ENCODE results near the gene WNT9A.
"Not testable (repeated sequence)": the region's sequence is repeated elsewhere in the genome, so short reads cannot be mapped to it uniquely, and the experiment has no call there.

WNT9A gene

DNA sequence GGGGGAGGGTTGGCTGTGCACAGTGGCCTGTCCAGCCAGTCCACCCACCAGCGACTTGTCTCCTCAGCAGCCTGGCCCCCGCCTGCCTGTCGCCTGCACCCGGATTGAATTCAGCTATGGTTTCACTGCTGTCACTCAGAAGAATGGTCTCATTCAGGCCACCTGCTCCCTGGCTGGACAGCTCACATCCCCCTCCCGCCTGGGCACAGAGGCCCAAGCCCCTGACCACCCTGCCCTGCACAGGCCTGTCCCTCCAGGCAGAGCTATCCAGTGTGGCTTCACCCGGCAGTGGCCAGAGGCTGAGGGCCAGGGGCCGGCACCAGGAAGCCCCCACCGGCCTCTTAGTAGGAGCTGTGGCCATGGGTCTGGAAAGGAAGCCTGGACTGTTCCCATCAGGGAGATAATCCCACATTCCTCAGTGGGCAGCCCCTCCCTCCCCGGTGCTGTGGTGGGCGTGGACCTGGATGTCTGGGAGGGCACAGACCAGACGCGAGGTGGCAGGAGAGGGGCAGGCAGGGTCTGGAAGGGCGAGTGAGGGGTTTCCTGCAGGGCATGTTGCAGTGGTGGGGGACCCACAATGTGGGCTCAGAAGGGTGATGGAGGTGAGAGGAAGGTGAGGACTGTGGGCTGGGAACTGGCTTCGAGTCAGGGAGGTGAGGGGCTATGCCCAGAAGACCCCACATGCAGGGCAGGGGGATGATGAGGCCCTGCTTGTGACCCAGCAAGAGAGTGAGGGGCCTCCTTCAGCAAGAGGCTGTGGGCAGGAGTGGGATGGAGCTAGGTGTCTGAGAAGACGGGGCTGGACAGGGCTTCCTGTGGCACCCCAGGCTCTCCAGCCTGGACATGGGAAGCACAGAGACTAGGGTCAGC, 30.4 kb downstream of the WNT9A start:
- Histone ChIP-seq H3K27me3 (ENCODE audit: control insufficient read depth in 1 of 2, insufficient read depth in 2 of 2, low read length in 2 of 2) (no peaks in the 10 kb centered on the region), H3K4me1 (ENCODE audit: insufficient read depth, low read length) (peaks cover 7% of the 10 kb centered on the region), H3K4me3 (ENCODE audit: low read depth in 1 of 2, low read length in 2 of 2) (no peak overlapping the region), H3K36me3 (ENCODE audit: insufficient read depth, low read length) (peaks cover 11% of the 10 kb centered on the region), H3K27ac (ENCODE audit: low read depth, low read length) (no peak overlapping the region), H3K9ac (ENCODE audit: low read length) (no peak overlapping the region), H3K9me3 (ENCODE audit: low read length) (no peaks in the 10 kb centered on the region)

DNA sequence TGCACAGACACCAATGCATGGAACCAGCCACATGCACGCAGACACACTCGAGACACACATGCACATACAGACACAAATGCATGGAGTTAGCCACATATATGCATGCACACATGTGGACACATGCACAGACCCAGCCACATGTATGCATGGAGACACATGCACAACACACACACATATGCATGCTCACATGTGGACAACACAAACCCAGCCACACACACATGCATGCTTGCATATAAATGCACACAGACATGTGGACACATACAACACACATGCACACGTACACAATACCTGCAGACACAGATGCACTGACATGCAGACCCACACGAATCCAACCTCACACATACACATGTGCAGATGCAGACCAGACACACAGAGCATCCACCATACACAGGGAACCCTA, 31.1 kb downstream of the WNT9A start:
- Histone ChIP-seq H3K9ac (ENCODE audit: low read length) (no peak overlapping the region), H3K36me3 (ENCODE audit: insufficient read depth, low read length) (peaks cover 10% of the 10 kb centered on the region), H3K27ac (ENCODE audit: low read depth, low read length) (no peak overlapping the region), H3K27me3 (ENCODE audit: control insufficient read depth in 1 of 2, insufficient read depth in 2 of 2, low read length in 2 of 2) (no peaks in the 10 kb centered on the region), H3K4me3 (ENCODE audit: low read depth in 1 of 2, low read length in 2 of 2) (no peak overlapping the region), H3K4me1 (ENCODE audit: insufficient read depth, low read length) (peaks cover 7% of the 10 kb centered on the region), H3K9me3 (ENCODE audit: low read length) (no peaks in the 10 kb centered on the region)

- peaks cover 11% of the 10 kb centered on the region for H3K4me1 ChIP-seq (ENCODE audit: insufficient read depth, low read length)
- no peak overlapping the region for H3K27ac ChIP-seq (ENCODE audit: low read depth, low read length)
- no peak overlapping the region for H3K9ac ChIP-seq (ENCODE audit: low read length)
- H3K9me3 ChIP-seq (ENCODE audit: low read length): no peaks in the 10 kb centered on the region
- no peaks in the 10 kb centered on the region for H3K27me3 ChIP-seq (ENCODE audit: control insufficient read depth in 1 of 2, insufficient read depth in 2 of 2, low read length in 2 of 2)
- peaks cover 2% of the 10 kb centered on the region for H3K36me3 ChIP-seq (ENCODE audit: insufficient read depth, low read length)
- H3K4me3 ChIP-seq (ENCODE audit: low read depth in 1 of 2, low read length in 2 of 2): no peak overlapping the region
Measured at GRCh38 chr1:227915564-227916553, 31.9 kb downstream of the WNT9A start.

DNA sequence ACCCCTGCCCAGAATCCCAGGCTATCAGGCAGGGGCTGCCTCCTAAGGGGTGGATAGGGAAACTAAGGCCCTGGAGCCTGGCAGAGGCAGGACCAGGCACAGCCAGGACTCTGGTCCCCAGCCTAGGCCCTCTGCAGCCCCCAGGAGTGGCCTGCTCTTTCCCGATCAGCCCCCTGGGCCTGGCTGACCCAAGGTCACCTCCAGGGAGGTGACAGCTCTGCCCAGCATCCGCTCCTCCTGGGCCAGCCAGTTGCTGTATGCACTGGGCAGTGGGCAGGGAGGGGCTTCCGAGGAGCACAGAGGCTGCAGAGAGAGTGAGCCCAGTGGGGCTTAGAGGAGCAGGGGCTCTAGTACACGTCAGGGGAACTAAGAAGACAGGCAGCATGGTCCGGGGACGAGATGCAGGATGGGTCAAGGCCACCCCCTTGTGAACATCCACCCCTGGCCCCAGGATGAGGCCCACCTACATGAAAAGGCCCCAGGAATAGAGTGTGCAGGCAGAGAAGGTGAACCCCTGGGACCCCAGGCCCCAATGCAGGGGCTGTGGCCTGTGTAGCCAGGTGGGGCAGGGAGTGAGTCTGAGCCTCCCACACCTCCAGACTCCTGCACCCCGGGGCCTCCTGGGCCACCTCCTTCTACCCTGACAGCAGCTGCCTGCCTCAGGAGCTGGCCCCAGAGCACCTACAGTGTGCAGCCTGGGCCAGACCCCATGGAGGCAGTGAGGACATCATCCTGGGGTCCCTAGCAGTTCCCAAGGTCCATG, 32.8 kb downstream of the WNT9A start:
- Histone ChIP-seq H3K4me3 (ENCODE audit: low read depth in 1 of 2, low read length in 2 of 2) (no peak overlapping the region), H3K4me1 (ENCODE audit: insufficient read depth, low read length) (peaks cover 12% of the 10 kb centered on the region), H3K36me3 (ENCODE audit: insufficient read depth, low read length) (no peaks in the 10 kb centered on the region), H3K27me3 (ENCODE audit: control insufficient read depth in 1 of 2, insufficient read depth in 2 of 2, low read length in 2 of 2) (no peaks in the 10 kb centered on the region), H3K27ac (ENCODE audit: low read depth, low read length) (no peak overlapping the region), H3K9me3 (ENCODE audit: low read length) (no peaks in the 10 kb centered on the region), H3K9ac (ENCODE audit: low read length) (no peak overlapping the region)

- Histone ChIP-seq H3K4me1 (ENCODE audit: insufficient read depth, low read length) (peaks cover 12% of the 10 kb centered on the region), H3K9ac (ENCODE audit: low read length) (no peak overlapping the region), H3K9me3 (ENCODE audit: low read length) (no peaks in the 10 kb centered on the region), H3K27ac (ENCODE audit: low read depth, low read length) (no peak overlapping the region), H3K4me3 (ENCODE audit: low read depth in 1 of 2, low read length in 2 of 2) (no peak overlapping the region), H3K27me3 (ENCODE audit: control insufficient read depth in 1 of 2, insufficient read depth in 2 of 2, low read length in 2 of 2) (no peaks in the 10 kb centered on the region), H3K36me3 (ENCODE audit: insufficient read depth, low read length) (no peaks in the 10 kb centered on the region)
Measured at GRCh38 chr1:227913764-227914721, 33.7 kb downstream of the WNT9A start.

DNA sequence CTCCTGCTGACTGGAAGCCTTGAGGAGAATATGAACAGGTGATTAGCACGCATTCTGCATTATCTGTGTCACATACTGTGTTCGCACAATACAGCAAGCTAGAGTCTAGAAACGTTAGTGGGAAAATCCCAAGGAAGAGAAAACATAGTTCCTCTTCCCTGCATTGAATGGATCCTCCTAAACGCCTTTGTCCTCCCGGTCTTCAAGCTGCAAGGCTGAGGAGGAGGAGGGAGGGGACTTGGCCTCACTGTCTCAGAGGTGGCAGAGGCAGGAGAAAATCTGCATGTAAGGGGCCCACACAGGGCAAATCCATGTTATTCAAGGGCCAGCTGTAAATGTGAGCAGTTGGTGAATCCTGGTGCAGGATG, 34.4 kb downstream of the WNT9A start:
- Histone ChIP-seq H3K36me3 (ENCODE audit: insufficient read depth, low read length) (no peaks in the 10 kb centered on the region), H3K27me3 (ENCODE audit: control insufficient read depth in 1 of 2, insufficient read depth in 2 of 2, low read length in 2 of 2) (no peaks in the 10 kb centered on the region), H3K4me3 (ENCODE audit: low read depth in 1 of 2, low read length in 2 of 2) (no peak overlapping the region), H3K9me3 (ENCODE audit: low read length) (no peaks in the 10 kb centered on the region), H3K4me1 (ENCODE audit: insufficient read depth, low read length) (peaks cover 12% of the 10 kb centered on the region), H3K27ac (ENCODE audit: low read depth, low read length) (no peak overlapping the region), H3K9ac (ENCODE audit: low read length) (no peak overlapping the region)

GRCh38 chr1:227912866-227913265, 34.9 kb downstream of the WNT9A start:
- H3K9me3 ChIP-seq (ENCODE audit: low read length): no peaks in the 10 kb centered on the region
- no peaks in the 10 kb centered on the region for H3K36me3 ChIP-seq (ENCODE audit: insufficient read depth, low read length)
- no peak overlapping the region for H3K27ac ChIP-seq (ENCODE audit: low read depth, low read length)
- no peak overlapping the region for H3K4me3 ChIP-seq (ENCODE audit: low read depth in 1 of 2, low read length in 2 of 2)
- no peak overlapping the region for H3K9ac ChIP-seq (ENCODE audit: low read length)
- H3K4me1 ChIP-seq (ENCODE audit: insufficient read depth, low read length): peaks cover 12% of the 10 kb centered on the region
- no peaks in the 10 kb centered on the region for H3K27me3 ChIP-seq (ENCODE audit: control insufficient read depth in 1 of 2, insufficient read depth in 2 of 2, low read length in 2 of 2)

- no peak overlapping the region for H3K9ac ChIP-seq (ENCODE audit: low read length)
- peaks cover 6% of the 10 kb centered on the region for H3K4me1 ChIP-seq (ENCODE audit: insufficient read depth, low read length)
- H3K27me3 ChIP-seq (ENCODE audit: control insufficient read depth in 1 of 2, insufficient read depth in 2 of 2, low read length in 2 of 2): no peaks in the 10 kb centered on the region
- no peaks in the 10 kb centered on the region for H3K36me3 ChIP-seq (ENCODE audit: insufficient read depth, low read length)
- H3K27ac ChIP-seq (ENCODE audit: low read depth, low read length): no peak overlapping the region
- no peaks in the 10 kb centered on the region for H3K9me3 ChIP-seq (ENCODE audit: low read length)
- H3K4me3 ChIP-seq (ENCODE audit: low read depth in 1 of 2, low read length in 2 of 2): no peak overlapping the region
Measured at GRCh38 chr1:227911376-227911775, 36.4 kb downstream of the WNT9A start.

DNA sequence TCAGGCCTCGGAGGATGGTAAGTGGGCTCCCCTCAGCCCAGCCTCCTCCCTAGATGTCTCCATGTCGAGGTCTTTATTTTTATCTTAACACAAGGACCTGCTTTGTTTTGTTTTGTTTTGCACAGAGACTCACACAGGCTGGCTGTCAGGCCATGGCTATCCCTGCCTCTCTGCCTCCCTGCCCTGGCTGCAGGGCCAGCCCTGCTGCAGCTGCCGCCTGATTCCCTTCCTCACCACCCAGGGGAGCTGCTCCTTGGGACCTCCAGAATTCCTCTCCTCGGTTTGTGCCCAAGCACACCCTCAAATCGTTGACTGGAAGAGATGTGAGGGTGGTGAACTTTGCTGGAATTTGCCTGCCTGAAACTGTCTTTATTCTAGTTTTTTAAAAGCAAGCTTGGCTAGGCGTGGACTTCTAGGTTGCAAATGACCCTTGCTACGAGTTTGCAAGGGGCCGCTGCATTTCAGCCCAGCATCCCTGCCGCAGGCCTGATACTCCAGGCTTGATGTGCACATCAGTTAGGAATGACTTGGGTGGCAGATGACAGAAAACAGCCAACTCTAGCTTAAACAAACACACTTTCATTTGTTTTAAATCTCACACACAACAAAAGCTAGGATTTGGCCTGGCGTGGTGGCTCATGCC, 37.1 kb downstream of the WNT9A start:
- H3K9ac ChIP-seq (ENCODE audit: low read length): no peak overlapping the region
- H3K36me3 ChIP-seq (ENCODE audit: insufficient read depth, low read length): no peaks in the 10 kb centered on the region

GRCh38 chr1:227909923-227910328, 37.8 kb downstream of the WNT9A start:
- not testable (repeated sequence) for H3K4me1 ChIP-seq (ENCODE audit: insufficient read depth, low read length); H3K9ac ChIP-seq (ENCODE audit: low read length); H3K27ac ChIP-seq (ENCODE audit: low read depth, low read length); H3K9me3 ChIP-seq (ENCODE audit: low read length); H3K36me3 ChIP-seq (ENCODE audit: insufficient read depth, low read length); H3K4me3 ChIP-seq (ENCODE audit: low read depth in 1 of 2, low read length in 2 of 2); H3K27me3 ChIP-seq (ENCODE audit: control insufficient read depth in 1 of 2, insufficient read depth in 2 of 2, low read length in 2 of 2)

More for the DNA sequence above, 37.1 kb downstream of the WNT9A start:
- H3K9me3 ChIP-seq (ENCODE audit: low read length): no peaks in the 10 kb centered on the region
- H3K27me3 ChIP-seq (ENCODE audit: control insufficient read depth in 1 of 2, insufficient read depth in 2 of 2, low read length in 2 of 2): no peaks in the 10 kb centered on the region
- peaks cover 6% of the 10 kb centered on the region for H3K4me1 ChIP-seq (ENCODE audit: insufficient read depth, low read length)
- no peak overlapping the region for H3K4me3 ChIP-seq (ENCODE audit: low read depth in 1 of 2, low read length in 2 of 2)
- no peak overlapping the region for H3K27ac ChIP-seq (ENCODE audit: low read depth, low read length)

All from muscle layer of colon (tissue), 2 donors.